HepG2 (cell line): ENCODE data around the gene TTC39C. TPM values are rescaled to one million over a fixed set of nuclear protein-coding genes. Genes with fewer than 3 reads are reported as not detected.

Source experiments
- FOXA3 ChIP-seq: IDR thresholded peaks from 2 replicates; pipeline ENCODE4 v1.6.1; 2016; ENCODE audit warnings: missing genetic modification reagents, missing compliant biosample characterization
- KAT8 ChIP-seq: IDR thresholded peaks from 2 replicates; pipeline ENCODE4 v1.6.1; 2016; ENCODE audit warnings: missing genetic modification reagents, missing compliant biosample characterization
- KDM1A ChIP-seq: IDR thresholded peaks from 2 replicates; pipeline ENCODE4 v1.6.1; 2016; ENCODE audit warnings: missing compliant biosample characterization
- KLF16 ChIP-seq, 2 experiments: sonication (generic) in 1 of 2; formaldehyde crosslinking in 1 of 2; IDR thresholded peaks; 2 replicates each; pipeline versions ENCODE4 v1.6.1 to v1.8.0; 2016 to 2023; ENCODE audit warnings: missing genetic modification reagents in 2 of 2, missing compliant biosample characterization in 1 of 2
- MBD4 ChIP-seq: IDR thresholded peaks from 2 replicates; pipeline ENCODE4 v1.6.1; 2012; ENCODE audit warnings: low read length, inconsistent platforms, borderline replicate concordance
- NFKB2 ChIP-seq: sonication (generic); formaldehyde crosslinking; IDR thresholded peaks from 2 replicates; pipeline ENCODE4 v1.4.0; 2020; ENCODE audit warnings: missing genetic modification reagents, borderline replicate concordance
- RFXAP ChIP-seq: sonication (generic); formaldehyde crosslinking; IDR thresholded peaks from 2 replicates; pipeline ENCODE4 v1.4.0; 2020; ENCODE audit warnings: missing genetic modification reagents, borderline replicate concordance
- SALL1 ChIP-seq: sonication (generic); formaldehyde crosslinking; IDR thresholded peaks from 2 replicates; pipeline ENCODE4 v1.8.0; 2022; ENCODE audit warnings: mild to moderate bottlenecking, missing genetic modification reagents
- SMARCC2 ChIP-seq: fragments of 450-650 bp; IDR thresholded peaks from 2 replicates; pipeline ENCODE4 v1.6.1; 2017; ENCODE audit warnings: antibody characterized with exemption, mild to moderate bottlenecking
- ZNF333 ChIP-seq: sonication (generic); formaldehyde crosslinking; IDR thresholded peaks from 2 replicates; pipeline ENCODE4 v1.4.0; 2020; ENCODE audit warnings: mild to moderate bottlenecking, missing genetic modification reagents, borderline replicate concordance
- ZNF552 ChIP-seq: sonication (generic); formaldehyde crosslinking; IDR thresholded peaks from 2 replicates; pipeline ENCODE4 v1.9.0; 2022; ENCODE audit warnings: missing genetic modification reagents, mild to moderate bottlenecking, borderline replicate concordance
- polyA plus RNA-seq, 8 experiments: library from polyadenylated mRNA; depleted of rRNA in 3 of 8; stranded (reverse) in 7 of 8; unstranded in 1 of 8; fragments of >200 nt; fragmentation: Illumina TruSeq in 4 of 8; extraction: Trizol in 4 of 8; gene quantifications; 2 replicates each; pipeline versions ENCODE4 v1.2.1 to v1.2.3, GENCODE V29; 2011 to 2016; ENCODE audit warnings: low read depth in 4 of 8, missing spikeins in 1 of 8, mixed read lengths in 1 of 8; ENCODE audit not compliant: insufficient read depth in 1 of 8
- total RNA-seq, 5 experiments: library from RNA; depleted of rRNA; stranded (reverse); fragments of >200 nt; fragmentation: Illumina TruSeq; extraction: Trizol; gene quantifications; 2 replicates each; pipeline ENCODE4 v1.2.3, GENCODE V29; 2016; ENCODE audit warnings: low read depth in 1 of 5
- TF ChIP-seq, protein P1 (sequence below): IDR thresholded peaks from 2 replicates; pipeline ENCODE4 v1.4.0; 2020; ENCODE audit warnings: mild to moderate bottlenecking, missing genetic modification reagents
- TF ChIP-seq, protein P2 (sequence below): sonication (generic); formaldehyde crosslinking; IDR thresholded peaks from 2 replicates; pipeline ENCODE4 v1.4.0; 2020; ENCODE audit warnings: missing genetic modification reagents
- TF ChIP-seq, protein P3 (sequence below): sonication (generic); formaldehyde crosslinking; conservative IDR thresholded peaks from 2 replicates; pipeline ENCODE4 v1.8.0; 2022; ENCODE audit warnings: low read depth, missing genetic modification reagents
- TF ChIP-seq, protein P4 (sequence below): IDR thresholded peaks from 2 replicates; pipeline ENCODE4 v1.6.1; 2016

The TTC39C gene
- total and polyA plus RNA-seq, 2 of the 13 experiments (the other 11 are each of a cell fraction or from before 2014, with no cell fraction given): 19.1 to 25.9 TPM

DNA sequence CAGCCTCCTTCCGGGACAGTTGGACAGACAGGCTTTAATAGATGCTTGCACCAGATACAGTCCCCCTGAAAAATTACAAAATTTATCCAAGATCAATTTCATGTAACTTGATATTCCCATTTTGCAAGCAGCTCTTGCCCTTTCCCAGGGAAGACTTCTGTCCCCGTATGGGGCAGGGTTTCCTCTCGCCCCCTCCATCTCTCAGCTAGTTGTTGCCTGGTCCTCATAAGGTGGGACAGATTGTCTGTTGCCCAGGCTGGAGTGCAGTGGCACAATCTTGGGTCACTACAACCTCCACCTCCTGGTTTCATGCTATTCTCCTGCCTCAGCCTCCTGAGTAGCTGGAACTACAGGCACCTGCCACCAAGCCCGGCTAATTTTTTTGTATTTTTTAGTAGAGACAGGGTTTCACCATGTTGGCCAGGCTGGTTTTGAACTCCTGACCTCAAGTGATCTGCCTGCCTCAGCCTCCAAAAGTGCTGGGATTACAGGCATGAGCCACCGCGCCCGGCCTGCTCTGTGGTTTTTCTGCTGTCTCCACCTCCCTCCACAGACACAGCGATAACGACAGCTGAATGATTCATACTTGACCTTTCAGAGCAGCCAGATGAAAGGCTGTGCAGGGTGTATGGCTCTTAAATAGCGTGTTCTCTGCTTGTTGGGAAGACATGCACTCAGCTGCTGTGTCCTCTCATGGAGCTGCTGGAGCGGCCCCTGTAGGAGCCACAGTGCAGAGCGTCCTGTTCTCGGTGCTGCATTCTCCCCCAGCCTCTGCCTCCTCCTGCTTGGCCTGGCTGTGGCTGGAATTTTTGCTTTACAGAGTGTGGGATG is 61.4 kb downstream of the TTC39C start (continued):
- TF ChIP-seq, protein P1, sequence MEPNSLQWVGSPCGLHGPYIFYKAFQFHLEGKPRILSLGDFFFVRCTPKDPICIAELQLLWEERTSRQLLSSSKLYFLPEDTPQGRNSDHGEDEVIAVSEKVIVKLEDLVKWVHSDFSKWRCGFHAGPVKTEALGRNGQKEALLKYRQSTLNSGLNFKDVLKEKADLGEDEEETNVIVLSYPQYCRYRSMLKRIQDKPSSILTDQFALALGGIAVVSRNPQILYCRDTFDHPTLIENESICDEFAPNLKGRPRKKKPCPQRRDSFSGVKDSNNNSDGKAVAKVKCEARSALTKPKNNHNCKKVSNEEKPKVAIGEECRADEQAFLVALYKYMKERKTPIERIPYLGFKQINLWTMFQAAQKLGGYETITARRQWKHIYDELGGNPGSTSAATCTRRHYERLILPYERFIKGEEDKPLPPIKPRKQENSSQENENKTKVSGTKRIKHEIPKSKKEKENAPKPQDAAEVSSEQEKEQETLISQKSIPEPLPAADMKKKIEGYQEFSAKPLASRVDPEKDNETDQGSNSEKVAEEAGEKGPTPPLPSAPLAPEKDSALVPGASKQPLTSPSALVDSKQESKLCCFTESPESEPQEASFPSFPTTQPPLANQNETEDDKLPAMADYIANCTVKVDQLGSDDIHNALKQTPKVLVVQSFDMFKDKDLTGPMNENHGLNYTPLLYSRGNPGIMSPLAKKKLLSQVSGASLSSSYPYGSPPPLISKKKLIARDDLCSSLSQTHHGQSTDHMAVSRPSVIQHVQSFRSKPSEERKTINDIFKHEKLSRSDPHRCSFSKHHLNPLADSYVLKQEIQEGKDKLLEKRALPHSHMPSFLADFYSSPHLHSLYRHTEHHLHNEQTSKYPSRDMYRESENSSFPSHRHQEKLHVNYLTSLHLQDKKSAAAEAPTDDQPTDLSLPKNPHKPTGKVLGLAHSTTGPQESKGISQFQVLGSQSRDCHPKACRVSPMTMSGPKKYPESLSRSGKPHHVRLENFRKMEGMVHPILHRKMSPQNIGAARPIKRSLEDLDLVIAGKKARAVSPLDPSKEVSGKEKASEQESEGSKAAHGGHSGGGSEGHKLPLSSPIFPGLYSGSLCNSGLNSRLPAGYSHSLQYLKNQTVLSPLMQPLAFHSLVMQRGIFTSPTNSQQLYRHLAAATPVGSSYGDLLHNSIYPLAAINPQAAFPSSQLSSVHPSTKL (CRISPR knock-in tag): peak; percentile 94
- peak in 1 of 2 experiments; percentile 53; a peak in 1 of 4 replicates for TF ChIP-seq KLF16 (CRISPR knock-in tag; IDR thresholded peaks at IDR 0.05)
- no peak for TF ChIP-seq ZNF552 (CRISPR knock-in tag)
- TF ChIP-seq MBD4: no peak
- TF ChIP-seq KDM1A: peak; percentile 68
- no peak for TF ChIP-seq ZNF333 (CRISPR knock-in tag)
- TF ChIP-seq KAT8: peak; percentile 75
- TF ChIP-seq, protein P2, sequence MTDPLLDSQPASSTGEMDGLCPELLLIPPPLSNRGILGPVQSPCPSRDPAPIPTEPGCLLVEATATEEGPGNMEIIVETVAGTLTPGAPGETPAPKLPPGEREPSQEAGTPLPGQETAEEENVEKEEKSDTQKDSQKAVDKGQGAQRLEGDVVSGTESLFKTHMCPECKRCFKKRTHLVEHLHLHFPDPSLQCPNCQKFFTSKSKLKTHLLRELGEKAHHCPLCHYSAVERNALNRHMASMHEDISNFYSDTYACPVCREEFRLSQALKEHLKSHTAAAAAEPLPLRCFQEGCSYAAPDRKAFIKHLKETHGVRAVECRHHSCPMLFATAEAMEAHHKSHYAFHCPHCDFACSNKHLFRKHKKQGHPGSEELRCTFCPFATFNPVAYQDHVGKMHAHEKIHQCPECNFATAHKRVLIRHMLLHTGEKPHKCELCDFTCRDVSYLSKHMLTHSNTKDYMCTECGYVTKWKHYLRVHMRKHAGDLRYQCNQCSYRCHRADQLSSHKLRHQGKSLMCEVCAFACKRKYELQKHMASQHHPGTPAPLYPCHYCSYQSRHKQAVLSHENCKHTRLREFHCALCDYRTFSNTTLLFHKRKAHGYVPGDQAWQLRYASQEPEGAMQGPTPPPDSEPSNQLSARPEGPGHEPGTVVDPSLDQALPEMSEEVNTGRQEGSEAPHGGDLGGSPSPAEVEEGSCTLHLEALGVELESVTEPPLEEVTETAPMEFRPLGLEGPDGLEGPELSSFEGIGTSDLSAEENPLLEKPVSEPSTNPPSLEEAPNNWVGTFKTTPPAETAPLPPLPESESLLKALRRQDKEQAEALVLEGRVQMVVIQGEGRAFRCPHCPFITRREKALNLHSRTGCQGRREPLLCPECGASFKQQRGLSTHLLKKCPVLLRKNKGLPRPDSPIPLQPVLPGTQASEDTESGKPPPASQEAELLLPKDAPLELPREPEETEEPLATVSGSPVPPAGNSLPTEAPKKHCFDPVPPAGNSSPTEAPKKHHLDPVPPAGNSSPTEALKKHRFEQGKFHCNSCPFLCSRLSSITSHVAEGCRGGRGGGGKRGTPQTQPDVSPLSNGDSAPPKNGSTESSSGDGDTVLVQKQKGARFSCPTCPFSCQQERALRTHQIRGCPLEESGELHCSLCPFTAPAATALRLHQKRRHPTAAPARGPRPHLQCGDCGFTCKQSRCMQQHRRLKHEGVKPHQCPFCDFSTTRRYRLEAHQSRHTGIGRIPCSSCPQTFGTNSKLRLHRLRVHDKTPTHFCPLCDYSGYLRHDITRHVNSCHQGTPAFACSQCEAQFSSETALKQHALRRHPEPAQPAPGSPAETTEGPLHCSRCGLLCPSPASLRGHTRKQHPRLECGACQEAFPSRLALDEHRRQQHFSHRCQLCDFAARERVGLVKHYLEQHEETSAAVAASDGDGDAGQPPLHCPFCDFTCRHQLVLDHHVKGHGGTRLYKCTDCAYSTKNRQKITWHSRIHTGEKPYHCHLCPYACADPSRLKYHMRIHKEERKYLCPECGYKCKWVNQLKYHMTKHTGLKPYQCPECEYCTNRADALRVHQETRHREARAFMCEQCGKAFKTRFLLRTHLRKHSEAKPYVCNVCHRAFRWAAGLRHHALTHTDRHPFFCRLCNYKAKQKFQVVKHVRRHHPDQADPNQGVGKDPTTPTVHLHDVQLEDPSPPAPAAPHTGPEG (CRISPR knock-in tag): no peak
- no peak for TF ChIP-seq NFKB2 (CRISPR knock-in tag)
- peak; percentile 77; the same call in 1 of the 2 replicates for TF ChIP-seq RFXAP (CRISPR knock-in tag)
- TF ChIP-seq SALL1 (CRISPR knock-in tag): peak; percentile 98
- no peak for TF ChIP-seq SMARCC2
- TF ChIP-seq, protein P3, sequence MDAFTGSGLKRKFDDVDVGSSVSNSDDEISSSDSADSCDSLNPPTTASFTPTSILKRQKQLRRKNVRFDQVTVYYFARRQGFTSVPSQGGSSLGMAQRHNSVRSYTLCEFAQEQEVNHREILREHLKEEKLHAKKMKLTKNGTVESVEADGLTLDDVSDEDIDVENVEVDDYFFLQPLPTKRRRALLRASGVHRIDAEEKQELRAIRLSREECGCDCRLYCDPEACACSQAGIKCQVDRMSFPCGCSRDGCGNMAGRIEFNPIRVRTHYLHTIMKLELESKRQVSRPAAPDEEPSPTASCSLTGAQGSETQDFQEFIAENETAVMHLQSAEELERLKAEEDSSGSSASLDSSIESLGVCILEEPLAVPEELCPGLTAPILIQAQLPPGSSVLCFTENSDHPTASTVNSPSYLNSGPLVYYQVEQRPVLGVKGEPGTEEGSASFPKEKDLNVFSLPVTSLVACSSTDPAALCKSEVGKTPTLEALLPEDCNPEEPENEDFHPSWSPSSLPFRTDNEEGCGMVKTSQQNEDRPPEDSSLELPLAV (CRISPR knock-in tag): no peak
- TF ChIP-seq, protein P4, sequence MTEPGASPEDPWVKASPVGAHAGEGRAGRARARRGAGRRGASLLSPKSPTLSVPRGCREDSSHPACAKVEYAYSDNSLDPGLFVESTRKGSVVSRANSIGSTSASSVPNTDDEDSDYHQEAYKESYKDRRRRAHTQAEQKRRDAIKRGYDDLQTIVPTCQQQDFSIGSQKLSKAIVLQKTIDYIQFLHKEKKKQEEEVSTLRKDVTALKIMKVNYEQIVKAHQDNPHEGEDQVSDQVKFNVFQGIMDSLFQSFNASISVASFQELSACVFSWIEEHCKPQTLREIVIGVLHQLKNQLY (CRISPR knock-in tag): peak; percentile 48; the same call in 1 of the 2 replicates
- TF ChIP-seq FOXA3 (CRISPR knock-in tag): peak; percentile 87
